B cell (primary cell): ENCODE measurements around the gene SOCS3. TPM values are rescaled to one million over a fixed set of nuclear protein-coding genes. Genes with fewer than 3 reads are reported as not detected.

Source experiments
- ATAC-seq: fragments of 200-7000 bp; cut with Tn5 transposase; one replicate; pipeline ENCODE4 v1.10.0; 2021; ENCODE audit warnings: low read depth, mild to moderate bottlenecking, moderate number of reproducible peaks, moderate library complexity
- CTCF ChIA-PET: fragments of 350-600 bp; sonication (Branson Sonifier 250); formaldehyde crosslinking; loops from one replicate; lab custom pipeline; 2021; ENCODE audit warnings: antibody characterized with exemption, inconsistent platforms; lab: Charles Lee
- POLR2A ChIA-PET: fragments of 350-600 bp; sonication (Branson Sonifier 250); formaldehyde crosslinking; loops from one replicate; lab custom pipeline; 2021; ENCODE audit warnings: antibody characterized with exemption; lab: Charles Lee
- DNase-seq: peaks from one replicate; pipeline ENCODE4 v3.0.0; 2013
- H2AFZ ChIP-seq: 2 replicates; pipeline ENCODE4 v1.6.1; 2012; ENCODE audit warnings: mild to moderate bottlenecking, low read depth, low read length; ENCODE audit not compliant: insufficient read depth, poor library complexity, severe bottlenecking
- H3K27ac ChIP-seq, 2 donors: 1 replicate in 1 of 2; 2 replicates in 1 of 2; pipeline ENCODE4 v1.5.1; 2012 to 2013; ENCODE audit warnings: low read length in 2 of 2, mild to moderate bottlenecking in 2 of 2, moderate library complexity in 1 of 2
- H3K27me3 ChIP-seq, 4 experiments: fragments of 200-600 bp in 1 of 4; sonication (generic) in 1 of 4; replicated peaks in 1 of 4; 1 replicate in 2 of 4; 2 replicates in 2 of 4; pipeline versions ENCODE4 v1.6.1 to v1.7.0; 2013 to 2016; ENCODE audit warnings: low read length in 3 of 4, mild to moderate bottlenecking in 2 of 4, mixed read lengths in 1 of 4, moderate library complexity in 1 of 4; ENCODE audit not compliant: insufficient read depth in 4 of 4, control insufficient read depth in 3 of 4; ENCODE audit errors: control extremely low read depth in 1 of 4
- H3K36me3 ChIP-seq, 2 experiments: replicated peaks in 1 of 2; 1 replicate in 1 of 2; 2 replicates in 1 of 2; pipeline versions ENCODE4 v1.6.1 to v1.7.1; 2013; ENCODE audit warnings: low read length in 1 of 2; ENCODE audit not compliant: insufficient read depth in 2 of 2, control insufficient read depth in 1 of 2; ENCODE audit errors: control extremely low read depth in 1 of 2, extremely low read depth in 1 of 2
- H3K4me1 ChIP-seq, 2 donors: fragments of 200-600 bp in 1 of 2; sonication (generic) in 1 of 2; 1 replicate in 1 of 2; 2 replicates in 1 of 2; pipeline versions ENCODE4 v1.5.1 to v1.6.1; 2013 to 2017; ENCODE audit warnings: low read length in 2 of 2; ENCODE audit not compliant: control insufficient read depth in 2 of 2, insufficient read depth in 2 of 2
- H3K4me2 ChIP-seq: replicated peaks from 2 replicates; pipeline ENCODE3; 2012; ENCODE audit warnings: mild to moderate bottlenecking, low read depth, low read length; ENCODE audit not compliant: poor library complexity, severe bottlenecking
- H3K4me3 ChIP-seq, 5 experiments: fragments of 200-600 bp in 1 of 5; sonication (generic) in 1 of 5; 1 replicate in 3 of 5; 2 replicates in 2 of 5; pipeline versions ENCODE4 v1.5.1 to v1.7.0; 2011 to 2016; ENCODE audit warnings: low read length in 4 of 5, mild to moderate bottlenecking in 4 of 5, low read depth in 2 of 5, control low read depth in 1 of 5, moderate library complexity in 1 of 5; ENCODE audit not compliant: insufficient read depth in 1 of 5; ENCODE audit errors: control extremely low read depth in 1 of 5, extremely low read depth in 1 of 5
- H3K79me2 ChIP-seq: fragments of 200-600 bp; sonication (generic); one replicate; pipeline ENCODE4 v1.6.0; 2016; ENCODE audit warnings: low read length; ENCODE audit not compliant: control insufficient read depth, insufficient read depth
- H3K9ac ChIP-seq: fragments of 200-600 bp; sonication (generic); 2 replicates; pipeline ENCODE4 v1.6.1; 2017; ENCODE audit warnings: mild to moderate bottlenecking, low read length, moderate library complexity
- H3K9me3 ChIP-seq, 3 donors: one replicate each; pipeline versions ENCODE4 v1.6.1 to v1.7.1; 2013; ENCODE audit warnings: low read length in 2 of 3; ENCODE audit not compliant: control insufficient read depth in 2 of 3, insufficient read depth in 1 of 3; ENCODE audit errors: control extremely low read depth in 1 of 3
- H4K20me1 ChIP-seq: 2 replicates; pipeline ENCODE4 v1.6.0; 2012; ENCODE audit warnings: mild to moderate bottlenecking, low read length; ENCODE audit not compliant: insufficient read depth, control insufficient read depth, poor library complexity, severe bottlenecking
- H3K27ac Mint-ChIP-seq: one replicate; pipeline ENCODE4 v1.8.0; 2021; ENCODE audit warnings: mixed read lengths
- H3K27me3 Mint-ChIP-seq: one replicate; pipeline ENCODE4 v1.8.0; 2021; ENCODE audit warnings: mixed read lengths
- H3K4me1 Mint-ChIP-seq: one replicate; pipeline ENCODE4 v1.8.0; 2021; ENCODE audit warnings: mixed read lengths
- H3K4me3 Mint-ChIP-seq: one replicate; pipeline ENCODE4 v1.8.0; 2021; ENCODE audit warnings: mixed read lengths
- H3K9me3 Mint-ChIP-seq: one replicate; pipeline ENCODE4 v1.8.0; 2022; ENCODE audit warnings: mixed read lengths; ENCODE audit not compliant: insufficient read depth
- CTCF ChIP-seq: fragments of 200-600 bp; IDR thresholded peaks from one replicate; pipeline ENCODE4 v1.8.0; 2022; ENCODE audit warnings: antibody characterized with exemption, mild to moderate bottlenecking
- EZH2 ChIP-seq: IDR thresholded peaks from 2 replicates; pipeline ENCODE4 v1.6.1; 2012; ENCODE audit warnings: borderline replicate concordance, low read depth, mild to moderate bottlenecking, moderate library complexity, low read length; ENCODE audit not compliant: insufficient read depth, poor library complexity, severe bottlenecking
- WGBS: methylation state at CpG from one replicate; pipeline ENCODE4 v1.1.5; 2013; ENCODE audit warnings: missing lambda C conversion rate; ENCODE audit not compliant: insufficient coverage; 5-methylcytosine and 5-hydroxymethylcytosine counted together
- intact Hi-C: fragments of 100-400 bp; cut with micrococcal nuclease; formaldehyde crosslinking; loops from one replicate; pipeline ENCODE4 v1.10.0; 2022
- polyA plus RNA-seq: library from polyadenylated mRNA; depleted of rRNA; stranded (reverse); fragments of >200 nt; gene quantifications from 2 replicates; pipeline ENCODE4 v1.2.3, GENCODE V29; 2012
- total RNA-seq, 2 donors: library from RNA; stranded (reverse); fragments of 120-200 nt in 1 of 2; gene quantifications; 1 replicate in 1 of 2; 2 replicates in 1 of 2; pipeline versions ENCODE4 v1.2.3 to v1.2.4, GENCODE V29; 2013 to 2022

SOCS3 gene
- total and polyA plus RNA-seq, 2 donors (not counting 1 experiment from before 2014, with no cell fraction given) = 41.8 to 67.6 TPM

- no peak overlapping the region for H2AFZ ChIP-seq
- no peak for TF ChIP-seq CTCF
- TF ChIP-seq EZH2 = no peak
- Mint-ChIP-seq H3K4me1 (peaks cover 51% of the 10 kb centered on the region), H3K27ac (peak overlapping the region; percentile 42), H3K9me3 (no peaks in the 10 kb centered on the region), H3K27me3 (no peaks in the 10 kb centered on the region), H3K4me3 (peak overlapping the region; percentile 36)
- peaks cover 79% of the 10 kb centered on the region for H3K79me2 ChIP-seq
- intact Hi-C loops = loop anchor here (5.0 kb wide), 1 partner anchor 37 kb away; no protein-coding TSS in a partner anchor
- H4K20me1 ChIP-seq = peaks cover 46% of the 10 kb centered on the region
- no peak overlapping the region for H3K9ac ChIP-seq
- DNase-seq (no peak), ATAC-seq (no peak)
- H3K9me3 ChIP-seq = no peaks in the 10 kb centered on the region
- peaks cover 41 to 52% of the 10 kb centered on the region in 2 donors for H3K4me1 ChIP-seq
- 79% methylated on average over 4 of the region's 5 CpGs for WGBS
- no peak overlapping the region for H3K4me2 ChIP-seq
- ChIA-PET POLR2A (no interaction called here), CTCF (interaction anchor here (2.1 kb wide), 1 partner anchor 41 kb away, joined by 9 read pairs; no protein-coding TSS in a partner anchor)
- peaks cover 0 to 6% of the 10 kb centered on the region in 2 experiments for H3K36me3 ChIP-seq
- no peaks in the 10 kb centered on the region for H3K27me3 ChIP-seq
- H3K27ac ChIP-seq = no peak overlapping the region
- no peak overlapping the region for H3K4me3 ChIP-seq
Measured at GRCh38 chr17:78380370-78380769, 20.5 kb upstream of the SOCS3 start.

GRCh38 chr17:78379131-78379491 is 19.2 kb upstream of the SOCS3 start:
- Histone ChIP-seq H2AFZ (peak overlapping the region; percentile 99), H3K27me3 (no peaks in the 10 kb centered on the region), H3K4me2 (peak overlapping the region; percentile 85), H3K79me2 (peaks cover 67% of the 10 kb centered on the region), H3K9ac (peak overlapping the region; percentile 82), H3K27ac (peak overlapping the region; percentile 46 to 87), H4K20me1 (peaks cover 36% of the 10 kb centered on the region), H3K4me1 (peaks cover 31 to 39% of the 10 kb centered on the region in 2 donors), H3K9me3 (no peaks in the 10 kb centered on the region), H3K36me3 (peaks cover 0 to 3% of the 10 kb centered on the region in 2 experiments), H3K4me3 (peak overlapping the region; percentile 75 to 93 (median 87))
- TF ChIP-seq EZH2 (no peak), CTCF (no peak)
- Mint-ChIP-seq H3K27ac (peak overlapping the region; percentile 81), H3K27me3 (no peaks in the 10 kb centered on the region), H3K4me1 (peaks cover 42% of the 10 kb centered on the region), H3K4me3 (peak overlapping the region; percentile 93), H3K9me3 (no peaks in the 10 kb centered on the region)
- DNase-seq (no peak), ATAC-seq (no peak)
- ChIA-PET POLR2A (no interaction called here), CTCF (interaction anchor here (1.1 to 3.0 kb wide), 4 partner anchors 9 to 292 kb away, joined by 3 to 18 read pairs (median 5); no protein-coding TSS in a partner anchor)
- 2% methylated on average over 4 of the region's 7 CpGs for WGBS
- intact Hi-C loops = no loop called here
